Gastroesophageal sphincter (tissue), 4 donors: ENCODE measurements around the gene ACIN1. TPM values are rescaled to one million over a fixed set of nuclear protein-coding genes. Genes with fewer than 3 reads are reported as not detected.

Experiments used
- ATAC-seq: fragments of 150-250 bp; one replicate; pipeline ENCODE4 v1.9.1; 2016; ENCODE audit warnings: mild to moderate bottlenecking, moderate library complexity
- H3K27ac ChIP-seq, 4 donors: fragments of 200-600 bp; sonication (generic) in 3 of 4; 1 replicate in 3 of 4; 2 replicates in 1 of 4; pipeline ENCODE4 v1.5.1; 2016 to 2019
- H3K27me3 ChIP-seq: fragments of 200-600 bp; sonication (generic); one replicate; pipeline ENCODE4 v1.5.1; 2019
- H3K36me3 ChIP-seq, 2 donors: fragments of 200-600 bp; sonication (generic); one replicate each; pipeline ENCODE4 v1.5.1; 2019; ENCODE audit warnings: control low read depth in 1 of 2
- H3K4me1 ChIP-seq, 3 donors: fragments of 200-600 bp; sonication (generic); 1 replicate in 2 of 3; 2 replicates in 1 of 3; pipeline ENCODE4 v1.5.1; 2016 to 2019; ENCODE audit warnings: control low read depth in 2 of 3
- H3K4me3 ChIP-seq, 2 donors: fragments of 200-600 bp; sonication (generic); one replicate each; pipeline ENCODE4 v1.5.1; 2019; ENCODE audit warnings: mild to moderate bottlenecking in 1 of 2, moderate library complexity in 1 of 2
- H3K9me3 ChIP-seq, 3 donors: fragments of 200-600 bp; sonication (generic); one replicate each; pipeline ENCODE4 v1.5.1; 2017 to 2019; ENCODE audit warnings: control low read depth in 2 of 3
- CTCF ChIP-seq, 4 experiments: fragments of 200-600 bp in 2 of 4; fragments of 450-650 bp in 2 of 4; sonication (generic) in 1 of 4; IDR thresholded peaks; one replicate each; pipeline ENCODE4 v1.5.1; 2017 to 2019; ENCODE audit warnings: antibody characterized with exemption in 4 of 4, mild to moderate bottlenecking in 2 of 4, moderate library complexity in 2 of 4
- EP300 ChIP-seq: sonication (generic); formaldehyde crosslinking; IDR thresholded peaks from one replicate; pipeline ENCODE4 v1.6.1; 2017; ENCODE audit warnings: antibody characterized with exemption, mild to moderate bottlenecking
- POLR2A ChIP-seq, 2 donors: fragments of 450-650 bp; IDR thresholded peaks; one replicate each; pipeline ENCODE4 v1.6.1; 2017; ENCODE audit warnings: antibody characterized with exemption in 2 of 2, mild to moderate bottlenecking in 2 of 2, moderate library complexity in 1 of 2
- POLR2AphosphoS5 ChIP-seq: sonication (generic); formaldehyde crosslinking; IDR thresholded peaks from one replicate; pipeline ENCODE4 v1.6.1; 2017; ENCODE audit warnings: antibody characterized with exemption
- WGBS, 2 donors: methylation state at CpG; one replicate each; pipeline ENCODE4 v1.1.5; 2018; ENCODE audit warnings: low coverage in 1 of 2; 5-methylcytosine and 5-hydroxymethylcytosine counted together
- total RNA-seq, 4 donors: library from RNA; depleted of rRNA; stranded (reverse); fragments of >200 nt; gene quantifications; one replicate each; pipeline ENCODE4 v1.1.0, GENCODE V29; 2016

ACIN1 gene
- total RNA-seq, 4 donors from 2014 or later = 55.7 to 121 (median 91.8) TPM

GRCh38 chr14:23093104-23093503, 1.8 kb downstream of the ACIN1 start:
- peaks cover 10 to 57% of the 10 kb centered on the region in 2 donors for H3K36me3 ChIP-seq
- whole genome bisulfite sequencing, 2 donors = 36 to 38% methylated on average over 2 of the region's 2 CpGs
- TF ChIP-seq POLR2AphosphoS5 = no peak
- no peak for TF ChIP-seq POLR2A (IDR thresholded peaks at IDR 0.05)
- TF ChIP-seq EP300 = no peak
- no peak for TF ChIP-seq CTCF (IDR thresholded peaks at IDR 0.05)
- H3K4me1 ChIP-seq = peaks cover 0 to 50% (median 14%) of the 10 kb centered on the region in 3 donors
- H3K27ac ChIP-seq = no peak overlapping the region
- ATAC-seq = no peak
- H3K4me3 ChIP-seq = no peak overlapping the region
- no peaks in the 10 kb centered on the region for H3K27me3 ChIP-seq
- H3K9me3 ChIP-seq = no peaks in the 10 kb centered on the region

- Histone ChIP-seq H3K36me3 (peaks cover 14 to 65% of the 10 kb centered on the region in 2 donors), H3K27ac (no peak overlapping the region), H3K4me3 (no peak overlapping the region), H3K27me3 (no peaks in the 10 kb centered on the region), H3K9me3 (no peaks in the 10 kb centered on the region), H3K4me1 (peaks cover 0 to 43% (median 11%) of the 10 kb centered on the region in 3 donors)
- TF ChIP-seq POLR2AphosphoS5 (no peak), CTCF (IDR thresholded peaks at IDR 0.05) (no peak), POLR2A (IDR thresholded peaks at IDR 0.05) (no peak)
- 79 to 87% methylated on average over 8 to 12 of the region's 12 CpGs for WGBS, 2 donors
- no peak for ATAC-seq
Measured at GRCh38 chr14:23091294-23092225, 3.4 kb downstream of the ACIN1 start.

GRCh38 chr14:23090254-23090636, 4.7 kb downstream of the ACIN1 start:
- 43 to 61% methylated on average over 4 of the region's 4 CpGs for WGBS, 2 donors
- no peak overlapping the region for H3K4me3 ChIP-seq
- peaks cover 14 to 78% of the 10 kb centered on the region in 2 donors for H3K36me3 ChIP-seq
- ATAC-seq = no peak
- TF ChIP-seq EP300 = no peak
- no peak for TF ChIP-seq POLR2AphosphoS5
- TF ChIP-seq POLR2A (IDR thresholded peaks at IDR 0.05) = no peak
- no peak for TF ChIP-seq CTCF (IDR thresholded peaks at IDR 0.05)
- H3K27ac ChIP-seq = no peak overlapping the region
- peaks cover 0 to 41% (median 9%) of the 10 kb centered on the region in 3 donors for H3K4me1 ChIP-seq
- H3K9me3 ChIP-seq = no peaks in the 10 kb centered on the region
- H3K27me3 ChIP-seq = no peaks in the 10 kb centered on the region

- 84 to 86% methylated on average over 9 to 11 of the region's 12 CpGs for WGBS, 2 donors
- Histone ChIP-seq H3K4me3 (no peak overlapping the region), H3K36me3 (peaks cover 14 to 84% of the 10 kb centered on the region in 2 donors), H3K9me3 (no peaks in the 10 kb centered on the region), H3K27me3 (no peaks in the 10 kb centered on the region), H3K27ac (no peak overlapping the region), H3K4me1 (peaks cover 0 to 41% (median 9%) of the 10 kb centered on the region in 3 donors)
- no peak for ATAC-seq
- TF ChIP-seq CTCF (IDR thresholded peaks at IDR 0.05) = no peak
- no peak for TF ChIP-seq POLR2AphosphoS5
- TF ChIP-seq POLR2A (IDR thresholded peaks at IDR 0.05) = no peak
- TF ChIP-seq EP300 = no peak
Measured at GRCh38 chr14:23089498-23090253, 5.3 kb downstream of the ACIN1 start.
